ENCODE measurements around the gene SPEM3. TPM values are rescaled to one million over a fixed set of nuclear protein-coding genes. Genes with fewer than 3 reads are reported as not detected.

SPEM3 gene
- total and polyA plus RNA-seq, 2 donors (not counting 3 experiments of a cell fraction or from before 2014, with no cell fraction given) = not detected

DNA sequence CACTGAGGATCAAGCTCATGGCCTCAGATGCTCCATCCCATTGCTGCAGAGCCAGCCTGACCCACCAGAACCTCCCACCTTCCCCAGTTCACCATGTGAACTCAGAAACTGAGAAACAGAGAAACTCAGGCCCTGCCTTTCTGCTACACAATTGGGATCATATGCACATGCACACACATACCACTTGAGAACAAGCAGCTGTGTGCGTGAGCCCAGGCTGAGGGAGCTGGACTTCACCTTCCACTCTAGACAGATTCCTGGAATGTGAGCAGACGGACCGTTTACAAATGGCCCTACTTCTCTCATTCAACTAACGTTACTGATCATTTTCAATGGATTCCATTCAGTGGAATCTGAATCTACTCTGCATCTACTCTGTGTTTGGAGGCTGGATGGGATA is 5.0 kb upstream of the SPEM3 start:
- intact Hi-C loops (cut with micrococcal nuclease) = no loop called here
- Histone ChIP-seq H3K36me3 (ENCODE audit: control insufficient read depth in 2 of 2, extremely low read depth in 1 of 2, insufficient read depth in 2 of 2, low read length in 2 of 2) (no peaks in the 10 kb centered on the region), H3K27ac (ENCODE audit: insufficient read depth, low read depth, low read length) (no peak overlapping the region), H4K20me1 (replicated peaks; ENCODE audit: control insufficient read depth, extremely low read depth, insufficient read depth, low read length) (no peaks in the 10 kb centered on the region), H3K9ac (replicated peaks; ENCODE audit: extremely low read depth, insufficient read depth, low read length) (no peak overlapping the region), H3K27me3 (ENCODE audit: control insufficient read depth in 2 of 2, insufficient read depth in 2 of 2, low read length in 2 of 2) (no peaks in the 10 kb centered on the region), H3K4me3 (replicated peaks in 1 of 3; ENCODE audit: insufficient read depth in 1 of 3, low read depth in 1 of 3, low read length in 3 of 3) (no peak overlapping the region), H2AFZ (ENCODE audit: low read depth, low read length) (no peak overlapping the region), H3K9me3 (replicated peaks; ENCODE audit: control insufficient read depth, insufficient read depth, low read length) (no peaks in the 10 kb centered on the region), H3K4me2 (ENCODE audit: insufficient read depth, low read length) (no peak overlapping the region), H3K9me1 (replicated peaks; ENCODE audit: control insufficient read depth, extremely low read depth, insufficient read depth, low read length) (no peaks in the 10 kb centered on the region), H3K79me2 (ENCODE audit: control insufficient read depth, insufficient read depth, low read length) (no peaks in the 10 kb centered on the region), H3K4me1 (ENCODE audit: control insufficient read depth, extremely low read depth, insufficient read depth, low read length) (no peaks in the 10 kb centered on the region)
- ChIA-PET POLR2A (interaction anchor here (1.9 kb wide), 1 partner anchor 19 kb away, joined by 4 read pairs; the partner anchor contains the start of gene TMEM256), CTCF (interaction anchor here (0.6 to 1.0 kb wide), 3 partner anchors 13 to 20 kb away, joined by 3 read pairs; partner anchors contain the start of gene TMEM256)
- FAIRE-seq (no peak), DNase-seq (ENCODE audit: low read depth, low spot score) (no peak)
- no TSS peak for BruUV-seq (replicated peaks)
- TF ChIP-seq POLR2A (IDR thresholded peaks at IDR 0.05; ENCODE audit: low read depth, low read length) (no peak), FOS (IDR thresholded peaks at IDR 0.05; ENCODE audit: borderline replicate concordance, insufficient read depth, low read length) (no peak), CTCF (IDR thresholded peaks at IDR 0.05; ENCODE audit: extremely low read depth in 1 of 2, insufficient read depth in 1 of 2, low read depth in 1 of 2, low read length in 2 of 2) (no peak), POLR2AphosphoS5 (IDR thresholded peaks at IDR 0.05; ENCODE audit: insufficient read depth, low read depth, low read length) (no peak), MYC (IDR thresholded peaks at IDR 0.05; ENCODE audit: low read depth, low read length) (no peak), EZH2 (IDR thresholded peaks at IDR 0.05; ENCODE audit: borderline replicate concordance, low read depth, low read length, severe bottlenecking) (no peak), GATA2 (IDR thresholded peaks at IDR 0.05; ENCODE audit: insufficient read depth, insufficient read length, low read depth, low read length) (no peak), JUN (IDR thresholded peaks at IDR 0.05; ENCODE audit: borderline replicate concordance, insufficient read depth, insufficient read length, low read depth) (no peak)
- TF ChIP-seq, protein P1, sequence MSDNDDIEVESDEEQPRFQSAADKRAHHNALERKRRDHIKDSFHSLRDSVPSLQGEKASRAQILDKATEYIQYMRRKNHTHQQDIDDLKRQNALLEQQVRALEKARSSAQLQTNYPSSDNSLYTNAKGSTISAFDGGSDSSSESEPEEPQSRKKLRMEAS (IDR thresholded peaks at IDR 0.05; ENCODE audit: insufficient read depth, insufficient read length) = no peak
- dilution Hi-C loops (cut with MboI; ENCODE audit: extremely low pct_ligation_motif_present, low sequenced_read_pairs) = no loop called here

Data from endothelial cell of umbilical vein (primary cell).